Measurements from ENCODE around the gene CHCHD10. TPM values are rescaled to one million over a fixed set of nuclear protein-coding genes. Genes with fewer than 3 reads are reported as not detected.

Gene CHCHD10
- total and polyA plus RNA-seq, 2 of the 13 experiments (the other 11 are each of a cell fraction or from before 2014, with no cell fraction given) = 37.0 to 62.8 TPM

DNA sequence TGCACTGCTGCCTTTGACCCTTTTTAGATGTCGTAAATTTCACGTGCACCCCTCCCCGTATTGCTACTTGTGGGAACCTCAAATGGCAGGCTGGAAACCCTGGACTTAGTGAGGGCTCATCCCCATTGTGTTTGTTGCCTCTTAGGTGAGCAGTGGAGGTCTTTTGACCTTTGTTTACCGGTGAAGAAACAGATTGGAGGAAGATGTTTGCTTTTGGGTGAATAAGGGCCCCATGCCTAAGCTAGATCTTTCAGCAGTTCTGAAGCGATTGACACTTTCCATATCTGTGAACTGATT, 19.8 kb upstream of the CHCHD10 start:
- Histone ChIP-seq H3K36me3 (replicated peaks in 1 of 2; ENCODE audit: control insufficient read depth in 1 of 2, insufficient read depth in 2 of 2, low read length in 2 of 2) (peaks cover 9 to 13% of the 10 kb centered on the region in 2 experiments; a peak in 4 of 5 replicates), H3K79me2 (ENCODE audit: insufficient read depth, low read length) (peaks cover 49% of the 10 kb centered on the region), H3K4me2 (ENCODE audit: low read depth, low read length) (peak overlapping the region; percentile 99), H2AFZ (ENCODE audit: low read length) (no peak overlapping the region), H3K27ac (ENCODE audit: extremely low read length, insufficient read depth, low read length) (peak overlapping the region; percentile 99), H3K4me3 (replicated peaks in 1 of 3; ENCODE audit: insufficient read depth in 1 of 3, low read depth in 2 of 3, low read length in 3 of 3) (peak overlapping the region; percentile 84 to 92 (median 90)), H3K9me3 (ENCODE audit: low read length) (no peaks in the 10 kb centered on the region), H3K9ac (ENCODE audit: insufficient read depth, low read depth, low read length) (peak overlapping the region; percentile 99), H4K20me1 (ENCODE audit: insufficient read depth, low read length) (peaks cover 23% of the 10 kb centered on the region), H3K4me1 (ENCODE audit: insufficient read depth, low read length) (peaks cover 65% of the 10 kb centered on the region), H3K27me3 (ENCODE audit: control insufficient read depth in 1 of 2, insufficient read depth in 2 of 2, low read length in 2 of 2) (no peaks in the 10 kb centered on the region)
- WGBS (ENCODE audit: low lambda C conversion rate) = 3% methylated on average over 5 of the region's 5 CpGs
- DNase-seq (ENCODE audit: low spot score) (no peak), ATAC-seq (no peak), FAIRE-seq (no peak)
- ChIA-PET POLR2A (interaction anchor here (1.0 to 7.1 kb wide), 5 partner anchors 12 to 70 kb away, joined by 3 to 201 read pairs (median 10); partner anchors contain the start of genes CHCHD10, MMP11 and SLC2A11), CTCF (ENCODE audit: low intra/inter-chr PET ratio, low total read pairs) (no interaction called here)
- in situ Hi-C loops (cut with HindIII; ENCODE audit: extremely low pct_ligation_motif_present, low pct_unique_long_range_greater_than_20kb) (no loop called here), intact Hi-C loops (cut with micrococcal nuclease; ENCODE audit: unreplicated experiment) (loop anchor here (5.0 kb wide), 1 partner anchor 70 kb away; the partner anchor contains the start of gene SLC2A11)
- BruUV-seq (replicated peaks) = no TSS peak
- TF ChIP-seq SRY (CRISPR knock-in tag; IDR thresholded peaks at IDR 0.05) (no peak), ELF4 (CRISPR knock-in tag; IDR thresholded peaks at IDR 0.05; ENCODE audit: borderline replicate concordance) (no peak), ASH2L (IDR thresholded peaks at IDR 0.05; ENCODE audit: insufficient read length, low read depth, low read length) (peak; percentile 9), ZNF816 (CRISPR knock-in tag; IDR thresholded peaks at IDR 0.05; ENCODE audit: borderline replicate concordance) (no peak), PLRG1 (conservative IDR thresholded peaks at IDR 0.05) (no peak), KDM5A (IDR thresholded peaks at IDR 0.05; ENCODE audit: borderline replicate concordance, low read length) (0 out of 2 replicates have a peak, but pooled peaks have one; percentile 4), TBX2 (CRISPR knock-in tag; IDR thresholded peaks at IDR 0.05; ENCODE audit: borderline replicate concordance) (no peak), ZNF3 (CRISPR knock-in tag; IDR thresholded peaks at IDR 0.05) (no peak), LBX2 (CRISPR knock-in tag; IDR thresholded peaks at IDR 0.05; ENCODE audit: borderline replicate concordance) (no peak), ZMYM4 (CRISPR knock-in tag; IDR thresholded peaks at IDR 0.05) (0 out of 2 replicates have a peak, but pooled peaks have one; percentile 4), SAP130 (CRISPR knock-in tag; IDR thresholded peaks at IDR 0.05; ENCODE audit: low read depth) (peak; percentile 12), HIVEP1 (CRISPR knock-in tag; IDR thresholded peaks at IDR 0.05) (no peak)
- TF ChIP-seq, protein P1, sequence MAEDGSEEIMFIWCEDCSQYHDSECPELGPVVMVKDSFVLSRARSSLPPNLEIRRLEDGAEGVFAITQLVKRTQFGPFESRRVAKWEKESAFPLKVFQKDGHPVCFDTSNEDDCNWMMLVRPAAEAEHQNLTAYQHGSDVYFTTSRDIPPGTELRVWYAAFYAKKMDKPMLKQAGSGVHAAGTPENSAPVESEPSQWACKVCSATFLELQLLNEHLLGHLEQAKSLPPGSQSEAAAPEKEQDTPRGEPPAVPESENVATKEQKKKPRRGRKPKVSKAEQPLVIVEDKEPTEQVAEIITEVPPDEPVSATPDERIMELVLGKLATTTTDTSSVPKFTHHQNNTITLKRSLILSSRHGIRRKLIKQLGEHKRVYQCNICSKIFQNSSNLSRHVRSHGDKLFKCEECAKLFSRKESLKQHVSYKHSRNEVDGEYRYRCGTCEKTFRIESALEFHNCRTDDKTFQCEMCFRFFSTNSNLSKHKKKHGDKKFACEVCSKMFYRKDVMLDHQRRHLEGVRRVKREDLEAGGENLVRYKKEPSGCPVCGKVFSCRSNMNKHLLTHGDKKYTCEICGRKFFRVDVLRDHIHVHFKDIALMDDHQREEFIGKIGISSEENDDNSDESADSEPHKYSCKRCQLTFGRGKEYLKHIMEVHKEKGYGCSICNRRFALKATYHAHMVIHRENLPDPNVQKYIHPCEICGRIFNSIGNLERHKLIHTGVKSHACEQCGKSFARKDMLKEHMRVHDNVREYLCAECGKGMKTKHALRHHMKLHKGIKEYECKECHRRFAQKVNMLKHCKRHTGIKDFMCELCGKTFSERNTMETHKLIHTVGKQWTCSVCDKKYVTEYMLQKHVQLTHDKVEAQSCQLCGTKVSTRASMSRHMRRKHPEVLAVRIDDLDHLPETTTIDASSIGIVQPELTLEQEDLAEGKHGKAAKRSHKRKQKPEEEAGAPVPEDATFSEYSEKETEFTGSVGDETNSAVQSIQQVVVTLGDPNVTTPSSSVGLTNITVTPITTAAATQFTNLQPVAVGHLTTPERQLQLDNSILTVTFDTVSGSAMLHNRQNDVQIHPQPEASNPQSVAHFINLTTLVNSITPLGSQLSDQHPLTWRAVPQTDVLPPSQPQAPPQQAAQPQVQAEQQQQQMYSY (CRISPR knock-in tag; IDR thresholded peaks at IDR 0.05) = peak; percentile 59; the same call in 1 of the 2 replicates
- TF ChIP-seq, protein P2, sequence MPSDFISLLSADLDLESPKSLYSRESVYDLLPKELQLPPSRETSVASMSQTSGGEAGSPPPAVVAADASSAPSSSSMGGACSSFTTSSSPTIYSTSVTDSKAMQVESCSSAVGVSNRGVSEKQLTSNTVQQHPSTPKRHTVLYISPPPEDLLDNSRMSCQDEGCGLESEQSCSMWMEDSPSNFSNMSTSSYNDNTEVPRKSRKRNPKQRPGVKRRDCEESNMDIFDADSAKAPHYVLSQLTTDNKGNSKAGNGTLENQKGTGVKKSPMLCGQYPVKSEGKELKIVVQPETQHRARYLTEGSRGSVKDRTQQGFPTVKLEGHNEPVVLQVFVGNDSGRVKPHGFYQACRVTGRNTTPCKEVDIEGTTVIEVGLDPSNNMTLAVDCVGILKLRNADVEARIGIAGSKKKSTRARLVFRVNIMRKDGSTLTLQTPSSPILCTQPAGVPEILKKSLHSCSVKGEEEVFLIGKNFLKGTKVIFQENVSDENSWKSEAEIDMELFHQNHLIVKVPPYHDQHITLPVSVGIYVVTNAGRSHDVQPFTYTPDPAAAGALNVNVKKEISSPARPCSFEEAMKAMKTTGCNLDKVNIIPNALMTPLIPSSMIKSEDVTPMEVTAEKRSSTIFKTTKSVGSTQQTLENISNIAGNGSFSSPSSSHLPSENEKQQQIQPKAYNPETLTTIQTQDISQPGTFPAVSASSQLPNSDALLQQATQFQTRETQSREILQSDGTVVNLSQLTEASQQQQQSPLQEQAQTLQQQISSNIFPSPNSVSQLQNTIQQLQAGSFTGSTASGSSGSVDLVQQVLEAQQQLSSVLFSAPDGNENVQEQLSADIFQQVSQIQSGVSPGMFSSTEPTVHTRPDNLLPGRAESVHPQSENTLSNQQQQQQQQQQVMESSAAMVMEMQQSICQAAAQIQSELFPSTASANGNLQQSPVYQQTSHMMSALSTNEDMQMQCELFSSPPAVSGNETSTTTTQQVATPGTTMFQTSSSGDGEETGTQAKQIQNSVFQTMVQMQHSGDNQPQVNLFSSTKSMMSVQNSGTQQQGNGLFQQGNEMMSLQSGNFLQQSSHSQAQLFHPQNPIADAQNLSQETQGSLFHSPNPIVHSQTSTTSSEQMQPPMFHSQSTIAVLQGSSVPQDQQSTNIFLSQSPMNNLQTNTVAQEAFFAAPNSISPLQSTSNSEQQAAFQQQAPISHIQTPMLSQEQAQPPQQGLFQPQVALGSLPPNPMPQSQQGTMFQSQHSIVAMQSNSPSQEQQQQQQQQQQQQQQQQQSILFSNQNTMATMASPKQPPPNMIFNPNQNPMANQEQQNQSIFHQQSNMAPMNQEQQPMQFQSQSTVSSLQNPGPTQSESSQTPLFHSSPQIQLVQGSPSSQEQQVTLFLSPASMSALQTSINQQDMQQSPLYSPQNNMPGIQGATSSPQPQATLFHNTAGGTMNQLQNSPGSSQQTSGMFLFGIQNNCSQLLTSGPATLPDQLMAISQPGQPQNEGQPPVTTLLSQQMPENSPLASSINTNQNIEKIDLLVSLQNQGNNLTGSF (CRISPR knock-in tag; IDR thresholded peaks at IDR 0.05) = no peak
- TF ChIP-seq, protein P3, sequence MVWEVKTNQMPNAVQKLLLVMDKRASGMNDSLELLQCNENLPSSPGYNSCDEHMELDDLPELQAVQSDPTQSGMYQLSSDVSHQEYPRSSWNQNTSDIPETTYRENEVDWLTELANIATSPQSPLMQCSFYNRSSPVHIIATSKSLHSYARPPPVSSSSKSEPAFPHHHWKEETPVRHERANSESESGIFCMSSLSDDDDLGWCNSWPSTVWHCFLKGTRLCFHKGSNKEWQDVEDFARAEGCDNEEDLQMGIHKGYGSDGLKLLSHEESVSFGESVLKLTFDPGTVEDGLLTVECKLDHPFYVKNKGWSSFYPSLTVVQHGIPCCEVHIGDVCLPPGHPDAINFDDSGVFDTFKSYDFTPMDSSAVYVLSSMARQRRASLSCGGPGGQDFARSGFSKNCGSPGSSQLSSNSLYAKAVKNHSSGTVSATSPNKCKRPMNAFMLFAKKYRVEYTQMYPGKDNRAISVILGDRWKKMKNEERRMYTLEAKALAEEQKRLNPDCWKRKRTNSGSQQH (CRISPR knock-in tag; IDR thresholded peaks at IDR 0.05; ENCODE audit: low read depth) = no peak
